Mammary epithelial cell (primary cell): ENCODE measurements around the gene WSB1.

Experiments
- EZH2 ChIP-seq: IDR thresholded peaks from 2 replicates; pipeline ENCODE4 v1.6.1; 2012; ENCODE audit warnings: low read length, inconsistent platforms, borderline replicate concordance
- TF ChIP-seq, protein P1 (sequence below), 2 donors: IDR thresholded peaks in 1 of 2; conservative IDR thresholded peaks in 1 of 2; 2 replicates each; pipeline ENCODE4 v1.5.1; 2011 to 2012; ENCODE audit warnings: inconsistent platforms in 2 of 2, low read length in 2 of 2, mild to moderate bottlenecking in 2 of 2, control low read depth in 1 of 2, low read depth in 1 of 2; ENCODE audit not compliant: insufficient read depth in 1 of 2; ENCODE audit errors: extremely low read depth in 1 of 2

DNA sequence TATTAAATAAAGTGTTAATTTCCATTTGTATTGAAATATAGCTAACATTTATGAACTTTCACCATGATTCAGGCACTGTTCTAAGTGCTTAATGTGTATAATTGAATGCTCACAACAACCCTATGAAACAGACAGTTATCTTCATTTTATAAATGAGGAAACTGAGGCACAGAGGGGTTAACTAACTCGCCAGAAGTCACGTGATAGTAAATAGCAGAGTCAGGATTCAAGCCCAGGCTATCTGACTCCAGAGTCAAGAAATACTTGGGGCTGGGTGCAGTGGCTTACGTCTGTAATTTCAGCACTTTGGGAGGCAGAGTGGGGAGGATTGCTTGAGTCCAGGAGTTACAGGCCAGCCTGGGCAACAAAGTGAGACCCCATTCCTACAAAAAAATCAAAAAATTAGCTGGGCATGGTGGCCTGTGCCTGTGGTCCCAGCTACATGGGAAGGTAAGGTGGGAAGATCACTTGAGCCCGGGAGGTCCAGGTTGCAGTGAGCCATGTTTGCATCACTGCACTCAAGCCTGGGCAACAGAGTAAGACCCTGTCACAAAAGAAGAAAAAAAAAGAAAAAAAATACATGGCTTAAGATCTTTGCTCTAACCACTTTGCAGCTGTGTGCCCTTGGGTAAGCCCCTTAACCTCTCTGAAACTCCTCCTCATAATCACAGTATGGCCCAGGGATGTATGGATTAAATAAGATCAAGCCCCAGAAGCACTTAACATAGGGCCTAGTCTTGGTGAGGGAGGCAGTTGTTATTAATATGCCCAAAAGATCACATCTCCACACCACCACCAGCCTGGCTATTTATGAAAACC, 29.0 kb downstream of the WSB1 start:
- TF ChIP-seq, protein P1, sequence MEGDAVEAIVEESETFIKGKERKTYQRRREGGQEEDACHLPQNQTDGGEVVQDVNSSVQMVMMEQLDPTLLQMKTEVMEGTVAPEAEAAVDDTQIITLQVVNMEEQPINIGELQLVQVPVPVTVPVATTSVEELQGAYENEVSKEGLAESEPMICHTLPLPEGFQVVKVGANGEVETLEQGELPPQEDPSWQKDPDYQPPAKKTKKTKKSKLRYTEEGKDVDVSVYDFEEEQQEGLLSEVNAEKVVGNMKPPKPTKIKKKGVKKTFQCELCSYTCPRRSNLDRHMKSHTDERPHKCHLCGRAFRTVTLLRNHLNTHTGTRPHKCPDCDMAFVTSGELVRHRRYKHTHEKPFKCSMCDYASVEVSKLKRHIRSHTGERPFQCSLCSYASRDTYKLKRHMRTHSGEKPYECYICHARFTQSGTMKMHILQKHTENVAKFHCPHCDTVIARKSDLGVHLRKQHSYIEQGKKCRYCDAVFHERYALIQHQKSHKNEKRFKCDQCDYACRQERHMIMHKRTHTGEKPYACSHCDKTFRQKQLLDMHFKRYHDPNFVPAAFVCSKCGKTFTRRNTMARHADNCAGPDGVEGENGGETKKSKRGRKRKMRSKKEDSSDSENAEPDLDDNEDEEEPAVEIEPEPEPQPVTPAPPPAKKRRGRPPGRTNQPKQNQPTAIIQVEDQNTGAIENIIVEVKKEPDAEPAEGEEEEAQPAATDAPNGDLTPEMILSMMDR (conservative IDR thresholded peaks at IDR 0.05 in 1 of 2, IDR thresholded peaks at IDR 0.05 in 1 of 2; ENCODE audit: extremely low read depth in 1 of 2, insufficient read depth in 1 of 2, low read depth in 1 of 2, low read length in 2 of 2), result no peak
- TF ChIP-seq EZH2, result no peak
